NCI-H82 (cell line): ENCODE results near the gene TPD52L2.
"Not testable (repeated sequence)": the region's sequence is repeated elsewhere in the genome, so short reads cannot be mapped to it uniquely, and the experiment has no call there.

Experiments used
- DNase-seq: peaks from one replicate; lab custom pipeline; 2025; lab: John Stamatoyannopoulos, UW

Gene TPD52L2

GRCh38 chr20:63895952-63896263 lies 30.8 kb downstream of the TPD52L2 start:
- DNase-seq, result no peak

DNA sequence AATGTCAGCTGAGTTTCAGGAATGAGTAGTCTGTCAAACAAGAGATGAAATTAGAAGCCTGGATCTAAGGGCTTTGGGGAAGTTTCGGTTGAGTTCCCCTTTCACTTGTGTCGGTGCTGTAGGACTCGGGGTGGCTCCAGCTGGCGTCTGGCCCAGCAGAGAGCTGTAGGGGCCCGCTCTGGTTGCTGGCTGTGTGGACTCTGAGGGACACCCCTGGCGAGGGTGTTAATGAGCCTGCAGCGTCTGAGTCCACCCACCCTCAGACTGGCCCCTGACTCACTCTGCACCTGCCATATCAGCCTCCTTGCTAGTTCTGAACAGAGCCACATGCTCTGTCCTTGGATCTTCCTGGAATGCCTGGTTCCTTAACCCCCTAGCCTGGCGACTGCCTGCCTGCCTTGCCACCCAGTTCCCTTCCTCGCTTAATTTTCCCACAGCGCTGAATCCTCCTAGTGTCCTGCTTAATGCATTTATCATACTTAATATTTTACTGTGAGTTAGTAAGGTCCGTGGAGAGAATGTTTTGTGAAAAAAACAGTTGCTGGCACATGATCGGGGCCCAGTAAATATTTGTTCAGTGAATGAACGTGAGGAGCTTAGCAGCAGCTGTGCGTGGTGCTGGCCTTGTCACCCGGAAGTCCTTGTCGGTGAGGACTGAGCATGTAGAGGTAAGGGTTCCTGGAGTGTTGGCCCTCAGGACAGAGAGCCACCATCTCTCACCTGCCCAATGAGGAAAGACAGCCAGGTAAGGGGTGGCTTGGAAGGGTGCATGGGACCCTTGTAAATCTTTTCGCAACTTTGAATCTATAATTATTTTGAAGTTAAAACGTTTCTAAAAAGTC lies 31.4 kb downstream of the TPD52L2 start:
- DNase-seq, result peak; percentile 55

- no peak for DNase-seq
Observed at GRCh38 chr20:63897978-63898561, 33.0 kb downstream of the TPD52L2 start.

GRCh38 chr20:63898882-63899558 lies 34.0 kb downstream of the TPD52L2 start:
- DNase-seq, result peak; percentile 91

GRCh38 chr20:63900413-63900812 lies 35.3 kb downstream of the TPD52L2 start:
- DNase-seq, result no peak

GRCh38 chr20:63903796-63904561 lies 38.9 kb downstream of the TPD52L2 start:
- no peak for DNase-seq

DNA sequence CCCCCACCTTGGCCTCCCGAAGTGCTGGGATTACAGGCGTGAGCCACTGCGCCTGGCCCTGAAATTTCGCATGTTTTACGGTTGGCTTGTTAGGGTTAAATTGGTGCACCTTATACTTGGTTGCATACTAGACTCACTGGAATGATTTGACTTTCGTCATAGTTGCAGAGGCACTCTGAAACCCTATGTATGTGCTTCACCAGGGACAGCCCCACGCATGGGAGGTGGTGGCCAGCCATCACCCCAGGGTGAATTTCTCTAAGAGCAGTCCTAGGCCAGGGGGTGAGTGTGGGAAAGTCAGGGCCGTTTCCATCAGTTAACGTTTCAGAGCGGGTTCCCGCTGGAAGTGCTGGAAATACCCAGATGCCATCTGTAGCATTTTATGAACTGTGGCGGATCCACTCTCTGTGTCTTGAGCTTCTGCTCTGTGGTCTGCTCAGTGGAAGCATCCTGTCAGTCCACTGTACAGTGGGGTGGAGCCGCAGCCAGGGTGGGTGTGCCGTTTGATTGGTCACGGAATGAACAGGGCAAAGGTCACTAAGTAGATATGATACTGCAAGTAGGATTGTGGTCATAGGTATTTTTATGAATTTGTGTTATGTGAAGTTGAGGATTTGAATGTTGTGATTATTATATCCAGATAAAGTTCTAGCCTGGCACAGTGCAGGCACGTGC lies 43.1 kb downstream of the TPD52L2 start:
- DNase-seq, result no peak

- DNase-seq, result no peak
Observed at GRCh38 chr20:63911176-63911575, 46.1 kb downstream of the TPD52L2 start.

DNA sequence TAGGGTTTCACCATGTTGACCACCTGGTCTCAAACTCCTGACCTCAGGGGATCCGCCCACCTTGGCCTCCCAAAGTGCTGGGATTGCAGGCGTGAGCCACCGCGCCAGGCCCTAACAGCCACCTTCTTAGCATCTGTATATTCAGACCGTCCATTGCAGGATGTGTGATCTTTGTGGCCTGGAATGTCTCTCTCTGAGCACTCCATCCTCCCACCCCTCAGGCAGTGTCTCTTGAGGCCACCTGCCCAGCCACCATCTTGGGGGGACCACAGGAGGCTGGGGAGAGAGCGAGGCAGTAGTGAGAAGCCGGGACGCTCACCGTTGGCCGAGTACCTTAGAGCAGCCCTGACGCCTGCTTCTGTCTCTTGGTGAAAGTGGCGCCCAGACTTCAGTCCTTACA lies 48.7 kb downstream of the TPD52L2 start:
- DNase-seq, result no peak

DNA sequence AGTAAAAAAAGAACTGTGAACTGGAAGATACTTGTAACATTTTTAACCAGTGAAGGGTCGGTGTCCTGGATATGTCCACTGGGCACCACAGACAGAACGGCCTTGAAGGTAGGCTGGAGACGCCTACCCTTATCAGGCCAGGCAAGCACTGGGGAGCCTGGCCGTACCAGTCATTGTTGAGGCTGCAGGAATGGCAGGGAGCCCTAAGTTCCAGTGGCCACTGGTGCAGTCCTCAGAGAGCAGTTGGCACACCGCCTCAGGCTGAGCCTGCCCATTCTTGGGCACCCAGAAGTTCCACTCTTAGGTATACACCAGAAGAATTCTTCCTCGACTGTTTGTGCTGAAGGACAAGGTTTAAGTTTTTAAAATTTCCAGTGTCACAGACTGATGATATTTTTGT lies 50.4 kb downstream of the TPD52L2 start:
- no peak for DNase-seq

- peak; percentile 54 for DNase-seq
Observed at GRCh38 chr20:63916371-63916939, 51.4 kb downstream of the TPD52L2 start.

DNA sequence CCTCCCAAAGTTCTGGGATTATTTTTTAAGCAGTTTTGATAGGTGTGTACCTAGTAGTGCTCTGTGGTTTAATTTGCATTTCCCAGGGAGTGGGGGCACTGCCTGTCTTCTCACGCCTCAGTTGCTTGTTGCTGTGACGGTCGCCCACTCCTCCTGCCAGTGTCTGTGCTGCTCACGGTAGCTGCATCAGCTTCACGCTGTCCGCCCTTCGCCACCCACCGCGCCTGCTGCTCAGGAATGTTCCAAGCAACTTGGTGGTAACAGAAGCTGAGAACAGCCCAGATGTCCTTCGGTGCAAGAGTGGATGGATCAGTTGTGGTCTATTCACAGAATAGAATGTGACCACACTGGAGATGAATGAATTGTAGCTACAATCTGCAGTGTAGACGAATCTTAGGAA lies 52.7 kb downstream of the TPD52L2 start:
- no peak for DNase-seq

DNA sequence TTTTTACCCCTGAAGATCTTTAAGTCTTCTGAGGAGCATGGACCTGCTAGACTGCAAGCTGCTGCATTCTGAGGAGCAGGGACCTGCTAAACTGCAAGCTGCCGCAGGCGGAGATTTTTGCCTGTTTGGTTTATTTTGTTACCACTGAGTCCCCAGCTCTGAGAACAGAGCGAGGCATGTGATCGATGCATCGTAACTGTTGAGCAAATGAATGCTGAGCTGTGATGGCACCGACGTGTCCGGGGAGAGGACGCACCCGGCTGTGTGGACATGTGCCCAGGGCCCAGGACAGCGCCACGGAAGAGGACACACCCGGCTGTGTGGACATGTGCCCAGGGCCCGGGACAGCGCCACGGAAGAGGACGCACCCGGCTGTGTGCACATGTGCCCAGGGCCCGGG lies 54.1 kb downstream of the TPD52L2 start:
- DNase-seq, result no peak

DNA sequence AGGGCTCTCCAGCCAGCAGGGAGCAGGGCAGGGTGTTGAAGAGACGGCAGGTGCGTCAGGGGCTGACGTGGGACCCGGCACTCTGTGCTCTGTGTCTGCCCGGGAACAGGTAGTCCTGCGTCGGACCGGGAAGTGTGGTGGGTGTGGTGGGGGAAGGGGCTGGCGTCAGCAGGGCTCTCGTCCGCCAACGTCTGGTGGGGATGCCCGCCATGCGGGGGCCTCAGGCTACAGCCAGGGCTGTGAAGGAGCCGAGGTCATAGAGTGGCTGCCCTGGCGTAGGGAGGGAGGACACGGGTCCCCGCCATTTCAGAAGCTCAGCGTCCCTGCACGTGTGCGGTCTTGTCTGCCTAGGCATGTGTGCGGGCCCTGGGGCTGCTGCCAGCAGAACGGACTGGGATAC lies 55.2 kb downstream of the TPD52L2 start:
- no peak for DNase-seq

GRCh38 chr20:63923651-63924050 lies 58.6 kb downstream of the TPD52L2 start:
- no peak for DNase-seq

DNA sequence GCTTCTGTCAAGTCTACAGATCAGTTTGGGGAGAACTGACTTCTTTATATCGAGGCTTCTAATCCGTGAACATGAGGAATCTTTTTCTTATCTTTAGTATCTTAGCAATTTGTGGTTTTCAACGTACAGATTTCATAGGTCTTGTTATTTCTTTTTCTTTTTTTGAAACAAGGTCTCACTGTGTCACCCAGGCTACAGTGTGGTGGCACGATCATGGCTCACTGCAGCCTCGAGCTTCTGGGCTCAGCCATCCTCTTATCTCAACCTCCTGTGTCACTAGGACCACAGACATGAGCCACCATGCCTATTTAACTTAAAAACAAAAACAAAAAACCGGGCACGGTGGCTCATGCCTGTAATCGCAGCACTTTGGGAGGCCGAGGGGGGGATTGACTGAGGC lies 59.2 kb downstream of the TPD52L2 start:
- no peak for DNase-seq

DNA sequence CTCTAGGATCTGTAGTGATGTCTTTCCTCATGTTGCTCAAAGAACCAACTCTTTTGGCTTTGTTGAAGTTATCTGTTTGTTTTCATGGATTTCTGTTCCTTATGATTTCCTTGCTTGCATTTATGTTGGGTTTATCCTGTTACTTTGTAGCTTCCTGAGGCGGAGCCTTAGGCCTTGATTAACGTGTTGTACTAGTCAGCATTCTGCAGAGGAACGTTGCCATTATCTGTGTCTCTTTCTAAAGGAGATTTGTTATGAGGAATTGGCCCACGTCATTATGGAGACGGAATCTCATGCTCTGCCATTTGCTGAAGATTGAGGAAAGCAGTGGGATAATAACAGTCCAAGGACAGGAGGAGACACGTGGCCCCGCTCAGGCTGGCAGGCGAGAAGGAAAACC lies 61.2 kb downstream of the TPD52L2 start:
- no peak for DNase-seq

DNA sequence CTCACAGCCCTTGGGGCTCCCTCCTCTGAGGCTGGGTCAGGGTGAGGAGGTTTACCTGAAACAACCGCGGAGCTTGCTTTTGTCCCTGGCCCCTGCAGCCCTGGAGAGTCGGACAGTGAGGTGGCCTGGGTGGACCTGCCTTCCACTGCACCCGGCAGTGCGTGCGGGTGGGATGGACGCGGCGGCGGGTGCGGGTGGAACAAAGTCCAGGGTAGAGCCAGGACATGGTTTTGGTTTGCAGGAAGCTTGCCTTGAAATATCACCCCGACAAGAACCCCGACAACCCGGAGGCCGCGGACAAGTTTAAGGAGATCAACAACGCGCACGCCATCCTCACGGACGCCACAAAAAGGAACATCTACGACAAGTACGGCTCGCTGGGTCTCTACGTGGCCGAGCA lies 64.0 kb downstream of the TPD52L2 start:
- DNase-seq, result no peak

- DNase-seq, result not testable (repeated sequence)
Observed at GRCh38 chr20:63929473-63929883, 64.4 kb downstream of the TPD52L2 start.

- DNase-seq, result no peak
Observed at GRCh38 chr20:63930971-63931553, 66.0 kb downstream of the TPD52L2 start.

DNA sequence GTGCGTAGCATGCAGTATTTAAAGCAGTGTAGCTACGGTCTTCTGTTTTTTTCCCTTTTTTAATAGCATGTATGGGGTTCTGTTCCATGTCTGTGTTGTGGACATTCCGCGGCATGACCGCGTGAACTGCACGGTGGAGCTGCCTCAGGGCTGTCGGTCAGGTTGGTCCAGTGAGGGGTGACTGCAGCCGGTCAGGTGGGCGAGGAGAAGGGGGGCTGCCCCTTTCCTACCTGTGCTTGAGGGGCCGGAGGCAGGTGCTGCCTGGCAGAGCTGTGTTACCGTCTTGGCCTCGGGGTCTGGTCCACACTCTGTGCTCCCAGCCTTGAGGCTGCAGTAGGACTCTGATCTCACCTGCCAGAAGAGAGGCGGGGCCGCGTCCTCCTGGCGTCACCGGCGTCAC lies 66.7 kb downstream of the TPD52L2 start:
- DNase-seq, result no peak
